ENCODE data around the gene CDH23.

DNA sequence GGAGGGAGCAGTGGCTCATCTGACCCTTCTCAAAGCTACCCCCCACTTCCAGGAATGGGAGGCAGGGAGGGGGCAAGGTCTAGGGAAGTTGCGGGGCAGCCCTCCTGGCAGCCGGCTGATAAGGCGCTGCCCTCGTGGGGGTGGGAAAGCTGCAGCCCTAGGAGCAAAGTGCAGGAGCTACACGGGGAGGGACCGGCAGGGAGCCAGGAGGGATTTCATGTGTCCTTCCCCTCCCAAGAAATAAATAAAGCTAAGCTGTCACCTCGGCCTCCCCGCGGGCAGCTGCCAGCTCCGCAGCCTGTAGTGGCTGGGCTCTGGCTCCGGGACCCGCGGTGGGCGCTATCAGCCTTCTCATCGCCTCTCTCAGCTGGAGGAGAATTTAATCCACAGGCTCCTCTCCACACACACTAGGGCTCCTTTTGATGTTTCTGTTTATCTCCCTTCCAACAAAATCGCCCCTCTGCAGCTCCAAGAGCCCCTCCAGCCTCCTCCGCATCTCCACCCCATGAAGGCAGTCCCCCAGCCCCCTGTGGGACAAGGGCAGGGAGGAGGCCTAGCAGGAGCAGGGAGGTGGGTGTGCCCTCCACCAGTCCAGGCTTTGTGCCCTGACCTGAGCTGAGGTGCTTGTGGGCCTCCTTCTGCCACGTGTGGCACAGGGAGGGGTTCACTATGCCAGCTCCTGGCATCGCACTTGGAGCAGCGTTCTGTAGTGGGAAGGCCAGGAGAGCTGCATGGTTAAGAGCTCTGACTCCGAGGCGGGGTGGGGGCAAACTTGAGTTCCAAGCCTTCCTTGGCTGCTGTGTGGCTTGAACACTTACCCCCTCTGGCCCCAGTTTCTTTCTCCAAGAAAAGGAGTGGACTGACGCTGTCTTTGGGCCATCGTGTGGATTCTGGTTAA, 242.4 kb downstream of the CDH23 start:
- TF ChIP-seq, protein P1, sequence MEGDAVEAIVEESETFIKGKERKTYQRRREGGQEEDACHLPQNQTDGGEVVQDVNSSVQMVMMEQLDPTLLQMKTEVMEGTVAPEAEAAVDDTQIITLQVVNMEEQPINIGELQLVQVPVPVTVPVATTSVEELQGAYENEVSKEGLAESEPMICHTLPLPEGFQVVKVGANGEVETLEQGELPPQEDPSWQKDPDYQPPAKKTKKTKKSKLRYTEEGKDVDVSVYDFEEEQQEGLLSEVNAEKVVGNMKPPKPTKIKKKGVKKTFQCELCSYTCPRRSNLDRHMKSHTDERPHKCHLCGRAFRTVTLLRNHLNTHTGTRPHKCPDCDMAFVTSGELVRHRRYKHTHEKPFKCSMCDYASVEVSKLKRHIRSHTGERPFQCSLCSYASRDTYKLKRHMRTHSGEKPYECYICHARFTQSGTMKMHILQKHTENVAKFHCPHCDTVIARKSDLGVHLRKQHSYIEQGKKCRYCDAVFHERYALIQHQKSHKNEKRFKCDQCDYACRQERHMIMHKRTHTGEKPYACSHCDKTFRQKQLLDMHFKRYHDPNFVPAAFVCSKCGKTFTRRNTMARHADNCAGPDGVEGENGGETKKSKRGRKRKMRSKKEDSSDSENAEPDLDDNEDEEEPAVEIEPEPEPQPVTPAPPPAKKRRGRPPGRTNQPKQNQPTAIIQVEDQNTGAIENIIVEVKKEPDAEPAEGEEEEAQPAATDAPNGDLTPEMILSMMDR (conservative IDR thresholded peaks at IDR 0.05 in 1 of 2, IDR thresholded peaks at IDR 0.05 in 1 of 2; ENCODE audit: low read depth in 1 of 2, low read length in 2 of 2): no peak
- TF ChIP-seq EZH2 (IDR thresholded peaks at IDR 0.05; ENCODE audit: low read length, missing control alignments): peak; percentile 11

Measured in fibroblast of lung (primary cell).